ENCODE results near the gene IBSP. TPM values are rescaled to one million over a fixed set of nuclear protein-coding genes. Genes with fewer than 3 reads are reported as not detected.

IBSP gene
- total RNA-seq, 1 donor from 2014 or later: not detected

DNA sequence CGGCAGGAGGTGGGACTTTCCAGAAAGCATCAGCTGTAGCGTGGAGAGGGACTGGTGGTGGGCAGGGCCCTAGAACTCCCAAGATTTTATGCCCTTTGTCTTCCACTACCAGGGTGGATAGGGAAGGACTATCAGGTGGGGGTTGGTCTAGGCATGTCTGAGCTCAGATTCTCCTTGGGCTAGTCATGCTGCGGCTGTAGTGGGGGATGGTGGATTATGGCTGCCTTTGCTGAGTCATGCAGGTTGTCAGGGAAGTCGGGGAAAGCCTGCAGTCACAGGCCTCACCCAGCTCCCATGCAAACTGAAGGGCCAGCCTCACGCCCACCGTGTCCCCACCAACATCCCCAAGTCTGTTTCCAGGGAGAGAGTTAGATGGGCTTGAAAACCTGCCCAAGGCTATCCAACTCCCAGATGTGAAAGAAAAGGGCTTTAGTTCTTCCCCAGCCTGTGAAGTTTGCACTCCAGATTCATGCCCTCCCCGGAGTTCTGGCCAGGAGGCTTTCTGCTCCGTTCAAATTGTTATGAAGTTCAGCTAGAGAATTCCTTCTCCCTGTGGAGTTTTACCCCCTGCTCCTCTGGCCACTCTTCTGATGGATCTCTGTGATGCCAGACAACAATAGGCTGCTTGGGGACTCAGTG lies 20.0 kb downstream of the IBSP start:
- Mint-ChIP-seq H3K27me3 (peaks cover 7% of the 10 kb centered on the region), H3K4me1 (no peaks in the 10 kb centered on the region), H3K27ac (no peak overlapping the region), H3K9me3 (no peaks in the 10 kb centered on the region), H3K36me3 (ENCODE audit: low read depth) (no peaks in the 10 kb centered on the region), H3K4me3 (no peak overlapping the region)
- intact Hi-C loops (cut with micrococcal nuclease): no loop called here
- no peak for DNase-seq

DNA sequence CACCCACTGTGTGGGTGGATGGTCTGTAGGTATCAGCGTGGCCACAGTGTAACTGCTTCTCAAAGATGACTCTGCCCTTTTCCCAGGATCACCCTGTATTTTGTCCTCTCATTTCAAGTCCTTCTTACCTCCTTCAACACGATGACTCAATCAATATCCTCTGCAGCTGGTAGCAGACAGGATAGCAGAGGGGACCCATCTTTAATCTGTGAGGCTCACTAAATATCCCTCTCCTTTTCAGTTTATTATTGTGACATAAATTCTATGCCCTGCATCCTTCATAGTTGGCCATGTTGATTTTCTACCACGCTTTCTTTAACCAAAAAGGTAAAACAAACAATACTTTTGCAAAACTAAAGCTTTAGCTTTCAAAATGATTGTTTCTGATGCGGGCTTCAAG lies 23.8 kb downstream of the IBSP start:
- no peak overlapping the region for H3K27ac Mint-ChIP-seq

DNA sequence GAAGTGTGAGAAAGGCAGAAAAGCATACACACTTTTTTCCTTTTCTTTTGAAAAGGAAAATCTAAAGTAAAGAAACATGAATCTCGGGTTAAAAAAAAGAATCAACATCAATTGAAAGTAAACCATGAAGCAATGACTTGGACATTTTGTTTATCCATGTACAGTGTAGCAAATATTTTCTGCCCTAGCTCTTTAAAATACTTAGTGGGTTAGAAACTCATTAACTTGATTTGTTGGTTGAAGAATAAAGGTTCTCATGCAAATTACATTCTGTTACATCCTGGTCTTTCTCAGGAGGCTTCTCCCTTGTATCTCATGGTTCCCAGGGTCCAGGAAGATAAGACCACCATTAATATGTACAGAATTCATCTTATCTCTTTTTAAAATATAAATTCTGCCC lies 24.4 kb downstream of the IBSP start:
- H3K36me3 Mint-ChIP-seq (ENCODE audit: low read depth): no peaks in the 10 kb centered on the region
- no peaks in the 10 kb centered on the region for H3K4me1 Mint-ChIP-seq
- intact Hi-C loops (cut with micrococcal nuclease): no loop called here
- no peak overlapping the region for H3K4me3 Mint-ChIP-seq
- DNase-seq: no peak
- peaks cover 3% of the 10 kb centered on the region for H3K27me3 Mint-ChIP-seq
- no peaks in the 10 kb centered on the region for H3K9me3 Mint-ChIP-seq
- no peak overlapping the region for H3K27ac Mint-ChIP-seq

More for the DNA sequence above, 23.8 kb downstream of the IBSP start:
- DNase-seq: no peak
- Mint-ChIP-seq H3K36me3 (ENCODE audit: low read depth) (no peaks in the 10 kb centered on the region), H3K4me1 (no peaks in the 10 kb centered on the region), H3K27me3 (peaks cover 1% of the 10 kb centered on the region), H3K4me3 (no peak overlapping the region), H3K9me3 (no peaks in the 10 kb centered on the region)
- intact Hi-C loops (cut with micrococcal nuclease): no loop called here

DNA sequence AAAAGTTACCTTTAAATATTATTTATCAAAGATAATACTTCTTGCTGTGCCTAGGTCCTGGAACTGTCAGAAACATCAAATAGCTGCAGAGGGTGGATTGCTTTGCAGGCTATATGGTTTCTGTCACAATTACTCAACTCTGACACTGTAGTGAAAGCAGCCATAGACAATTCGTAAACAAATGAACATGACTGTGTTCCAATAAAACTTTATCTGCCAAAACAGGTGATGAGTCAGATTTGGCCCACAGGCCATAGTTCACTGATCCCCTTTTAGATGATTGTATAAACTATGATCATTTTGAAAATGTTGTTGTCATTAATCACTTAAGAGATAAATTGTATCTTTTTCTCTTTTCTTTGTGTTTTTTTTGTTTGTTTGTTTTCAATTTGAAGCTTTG lies 25.0 kb downstream of the IBSP start:
- no peaks in the 10 kb centered on the region for H3K9me3 Mint-ChIP-seq
- H3K4me3 Mint-ChIP-seq: no peak overlapping the region
- H3K27ac Mint-ChIP-seq: no peak overlapping the region
- H3K4me1 Mint-ChIP-seq: no peaks in the 10 kb centered on the region
- no peak for DNase-seq
- intact Hi-C loops (cut with micrococcal nuclease): no loop called here
- H3K36me3 Mint-ChIP-seq (ENCODE audit: low read depth): no peaks in the 10 kb centered on the region
- H3K27me3 Mint-ChIP-seq: peaks cover 3% of the 10 kb centered on the region

DNA sequence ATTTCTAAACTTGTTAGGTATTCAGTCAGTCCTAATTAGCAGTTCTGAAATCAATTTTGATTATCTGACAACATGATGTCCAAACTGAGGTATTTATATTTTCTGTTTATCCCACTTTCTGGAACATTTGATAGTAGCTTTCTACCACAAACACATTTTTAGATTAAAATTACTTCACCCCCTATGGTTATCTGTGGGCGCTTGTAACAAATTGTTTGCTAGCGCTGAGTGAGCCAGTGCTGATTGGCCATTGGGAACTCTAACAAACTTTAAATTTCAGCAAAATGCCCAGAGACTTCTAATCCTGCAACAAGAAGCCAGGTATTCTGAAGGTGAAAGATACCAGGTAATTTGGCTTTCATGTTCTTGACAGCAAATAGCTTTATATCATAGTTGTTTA lies 33.3 kb downstream of the IBSP start, which contains the start of gene MEPE:
Gene MEPE, plus strand, starts transcription at position 301 of the 400 bp plus-strand sequence. CDS start 1,746 bp downstream, outside the sequence.
- no peak for DNase-seq
- Mint-ChIP-seq H3K27ac (no peak within 1 kb of the TSS), H3K4me1 (no peaks in the 10 kb centered on the region), H3K27me3 (peaks cover 12% of the 10 kb centered on the region), H3K9me3 (no peaks in the 10 kb centered on the region), H3K36me3 (ENCODE audit: low read depth) (no peaks in the 10 kb centered on the region), H3K4me3 (no peak within 1 kb of the TSS)
- intact Hi-C loops (cut with micrococcal nuclease): no loop called here

DNA sequence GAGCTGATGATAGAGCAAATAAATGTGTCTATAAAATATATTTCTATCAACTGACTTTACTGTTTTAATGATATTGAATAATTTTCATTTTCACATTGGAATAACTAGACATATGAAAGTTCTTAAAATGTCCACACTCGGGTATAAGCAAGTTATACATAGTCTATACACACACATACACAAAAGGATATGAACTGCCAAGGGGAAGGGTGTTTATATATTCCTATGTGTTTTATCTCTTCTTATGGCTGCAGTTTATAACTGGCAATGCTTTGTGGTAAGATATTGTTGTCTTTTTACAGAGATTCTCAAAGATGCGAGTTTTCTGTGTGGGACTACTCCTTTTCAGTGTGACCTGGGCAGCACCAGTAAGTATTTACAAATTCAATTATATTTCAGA lies 35.0 kb downstream of the IBSP start:
- DNase-seq: no peak
- no peak overlapping the region for H3K27ac Mint-ChIP-seq
- H3K4me1 Mint-ChIP-seq: no peaks in the 10 kb centered on the region
- no peaks in the 10 kb centered on the region for H3K9me3 Mint-ChIP-seq
- H3K4me3 Mint-ChIP-seq: no peak overlapping the region
- intact Hi-C loops (cut with micrococcal nuclease): no loop called here
- H3K36me3 Mint-ChIP-seq (ENCODE audit: low read depth): no peaks in the 10 kb centered on the region
- peaks cover 14% of the 10 kb centered on the region for H3K27me3 Mint-ChIP-seq

DNA sequence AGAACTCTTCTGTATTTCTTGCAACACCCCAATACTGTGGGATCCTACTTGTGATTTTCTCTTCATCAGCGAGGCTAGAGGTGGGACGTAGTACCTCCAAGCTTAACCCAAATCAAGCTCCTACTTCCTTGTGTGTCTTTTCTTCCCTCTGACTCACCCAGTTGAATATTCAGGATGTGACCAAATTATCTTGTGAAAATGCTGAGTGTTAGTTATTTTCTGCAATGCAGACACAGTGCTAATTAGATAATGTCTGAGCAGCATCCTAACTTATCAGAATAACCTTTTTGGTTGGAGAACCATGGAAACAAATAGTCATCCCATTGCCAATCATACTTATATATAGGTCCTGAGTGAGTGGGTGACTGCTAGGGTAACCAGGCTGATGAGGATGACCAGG lies 35.8 kb downstream of the IBSP start:
- Mint-ChIP-seq H3K9me3 (no peaks in the 10 kb centered on the region), H3K4me1 (no peaks in the 10 kb centered on the region)
- intact Hi-C loops (cut with micrococcal nuclease): no loop called here

DNA sequence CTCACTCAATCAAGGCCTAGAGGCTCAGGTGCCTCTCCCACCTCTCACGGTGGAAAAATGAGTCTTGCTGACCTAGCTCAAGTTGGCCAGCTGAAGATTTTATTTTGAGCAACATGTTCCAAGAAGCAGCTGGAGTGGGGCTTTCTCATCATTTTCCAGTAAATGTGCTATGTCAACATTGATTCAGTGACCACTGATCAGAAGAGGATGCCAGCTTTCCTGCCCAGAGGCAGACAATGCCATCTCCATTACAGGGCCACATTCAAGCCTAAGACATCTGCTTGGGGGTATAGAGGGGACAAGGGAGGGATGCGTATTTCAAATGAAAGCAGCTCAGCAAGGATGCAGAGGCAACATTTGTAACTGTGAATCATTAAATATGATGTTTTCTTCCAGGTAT lies 36.4 kb downstream of the IBSP start:
- intact Hi-C loops (cut with micrococcal nuclease): no loop called here
- Mint-ChIP-seq H3K4me3 (no peak overlapping the region), H3K9me3 (no peaks in the 10 kb centered on the region), H3K4me1 (no peaks in the 10 kb centered on the region), H3K27me3 (peaks cover 17% of the 10 kb centered on the region), H3K36me3 (ENCODE audit: low read depth) (no peaks in the 10 kb centered on the region), H3K27ac (no peak overlapping the region)
- no peak for DNase-seq

More for the DNA sequence above, 35.8 kb downstream of the IBSP start:
- Mint-ChIP-seq H3K27ac (no peak overlapping the region), H3K27me3 (peaks cover 13% of the 10 kb centered on the region), H3K4me3 (no peak overlapping the region), H3K36me3 (ENCODE audit: low read depth) (no peaks in the 10 kb centered on the region)
- DNase-seq: no peak

DNA sequence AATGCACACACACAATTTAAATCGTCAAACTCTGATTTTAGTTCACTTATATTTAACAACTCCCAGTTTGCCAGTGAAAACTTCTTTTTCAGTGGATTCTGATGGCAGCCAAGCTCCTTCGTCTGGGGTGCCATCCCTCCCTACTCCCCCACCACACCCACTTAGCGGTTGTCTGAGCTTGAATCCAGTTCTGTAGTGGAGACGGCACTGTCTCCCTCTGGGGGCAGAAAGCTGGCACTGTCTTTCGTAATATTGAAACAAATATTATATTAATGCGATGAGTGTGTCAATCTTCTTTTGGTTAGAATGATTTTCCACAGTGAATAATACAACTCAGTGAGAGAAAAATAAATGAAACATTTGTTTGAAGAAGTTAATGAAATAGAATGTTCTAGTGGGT lies 38.9 kb downstream of the IBSP start:
- intact Hi-C loops (cut with micrococcal nuclease): no loop called here
- H3K36me3 Mint-ChIP-seq (ENCODE audit: low read depth): no peaks in the 10 kb centered on the region
- H3K9me3 Mint-ChIP-seq: no peaks in the 10 kb centered on the region
- no peak overlapping the region for H3K27ac Mint-ChIP-seq
- peaks cover 21% of the 10 kb centered on the region for H3K27me3 Mint-ChIP-seq
- no peaks in the 10 kb centered on the region for H3K4me1 Mint-ChIP-seq
- DNase-seq: no peak
- H3K4me3 Mint-ChIP-seq: no peak overlapping the region

DNA sequence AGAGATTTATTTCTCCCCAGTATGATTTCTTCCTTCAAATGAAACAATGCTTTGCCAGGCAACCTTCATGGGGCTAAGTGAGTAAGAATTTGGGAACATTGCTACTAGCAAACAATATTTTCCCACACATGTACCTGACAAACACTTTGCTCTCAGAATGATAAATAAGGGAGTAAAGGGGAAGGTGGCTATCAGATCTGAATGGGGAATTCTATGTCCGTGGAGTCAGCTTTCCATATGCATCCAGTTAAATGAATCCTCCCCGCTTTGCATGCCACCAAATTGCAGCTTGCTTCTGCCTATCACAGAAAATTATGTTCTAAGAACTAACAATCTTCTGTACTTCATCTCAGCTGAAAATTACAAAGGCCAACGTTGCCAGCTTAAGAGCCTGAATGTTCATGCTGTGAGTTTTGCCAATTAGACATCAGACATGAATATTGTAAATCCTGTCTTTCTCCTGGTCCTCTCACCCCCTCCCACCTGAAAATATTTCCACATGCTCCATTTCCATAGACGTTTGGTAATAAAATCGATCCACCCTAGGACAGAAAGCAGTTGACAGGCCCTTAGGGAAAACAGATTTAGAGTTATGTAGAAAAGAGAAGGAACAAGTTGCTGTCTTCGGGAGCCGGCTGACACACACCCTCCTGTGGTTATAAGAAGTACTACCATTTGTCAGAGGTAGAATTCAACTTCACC lies 39.7 kb downstream of the IBSP start:
- Mint-ChIP-seq H3K27ac (no peak overlapping the region), H3K27me3 (peaks cover 27% of the 10 kb centered on the region), H3K36me3 (ENCODE audit: low read depth) (no peaks in the 10 kb centered on the region), H3K4me1 (no peaks in the 10 kb centered on the region), H3K4me3 (no peak overlapping the region), H3K9me3 (no peaks in the 10 kb centered on the region)
- no peak for DNase-seq
- intact Hi-C loops (cut with micrococcal nuclease): no loop called here

DNA sequence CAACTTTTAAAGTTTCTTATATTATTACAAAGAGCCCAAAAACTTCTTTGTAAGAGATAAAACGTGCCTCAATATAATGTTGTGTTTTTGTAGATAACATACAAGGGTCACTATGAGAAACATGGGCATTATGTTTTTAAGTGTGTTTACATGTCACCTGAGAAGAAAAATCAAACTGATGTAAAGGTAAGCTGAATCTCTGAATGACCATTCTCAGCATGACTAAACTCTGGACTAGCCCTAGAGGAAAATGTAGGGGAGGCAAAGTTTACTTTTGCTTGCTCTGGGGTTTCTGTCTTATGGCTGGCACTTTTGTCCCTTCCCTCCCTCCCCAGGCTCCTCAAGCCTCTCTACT lies 40.2 kb downstream of the IBSP start:
- no peak for DNase-seq
- intact Hi-C loops (cut with micrococcal nuclease): no loop called here
- Mint-ChIP-seq H3K9me3 (no peaks in the 10 kb centered on the region), H3K27ac (no peak overlapping the region), H3K36me3 (ENCODE audit: low read depth) (no peaks in the 10 kb centered on the region), H3K4me3 (no peak overlapping the region), H3K27me3 (peaks cover 28% of the 10 kb centered on the region), H3K4me1 (no peaks in the 10 kb centered on the region)

DNA sequence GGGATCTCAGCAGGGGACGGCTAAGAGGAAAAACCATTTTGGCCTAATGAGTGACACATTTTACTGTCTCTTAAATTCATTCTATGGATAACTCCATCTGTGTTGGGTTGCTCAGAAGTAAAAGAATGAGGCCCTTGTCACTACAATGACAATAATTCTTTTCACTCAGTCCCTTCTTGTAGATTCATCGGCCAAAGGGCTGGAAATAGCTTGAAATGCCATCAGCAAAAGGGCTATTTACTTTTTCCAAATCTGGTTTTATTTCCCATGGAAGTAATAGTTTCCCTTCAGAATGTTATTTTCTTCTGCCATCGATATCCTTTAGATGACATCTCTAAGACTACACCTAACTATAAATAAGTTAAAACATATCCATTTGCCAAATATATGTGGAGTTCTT lies 40.8 kb downstream of the IBSP start:
- H3K4me1 Mint-ChIP-seq: no peaks in the 10 kb centered on the region
- H3K36me3 Mint-ChIP-seq (ENCODE audit: low read depth): no peaks in the 10 kb centered on the region
- intact Hi-C loops (cut with micrococcal nuclease): loop anchor here (10.0 kb wide), 1 partner anchor 465 kb away; no protein-coding TSS in a partner anchor
- H3K4me3 Mint-ChIP-seq: no peak overlapping the region
- no peaks in the 10 kb centered on the region for H3K9me3 Mint-ChIP-seq
- DNase-seq: no peak
- peaks cover 28% of the 10 kb centered on the region for H3K27me3 Mint-ChIP-seq
- no peak overlapping the region for H3K27ac Mint-ChIP-seq

DNA sequence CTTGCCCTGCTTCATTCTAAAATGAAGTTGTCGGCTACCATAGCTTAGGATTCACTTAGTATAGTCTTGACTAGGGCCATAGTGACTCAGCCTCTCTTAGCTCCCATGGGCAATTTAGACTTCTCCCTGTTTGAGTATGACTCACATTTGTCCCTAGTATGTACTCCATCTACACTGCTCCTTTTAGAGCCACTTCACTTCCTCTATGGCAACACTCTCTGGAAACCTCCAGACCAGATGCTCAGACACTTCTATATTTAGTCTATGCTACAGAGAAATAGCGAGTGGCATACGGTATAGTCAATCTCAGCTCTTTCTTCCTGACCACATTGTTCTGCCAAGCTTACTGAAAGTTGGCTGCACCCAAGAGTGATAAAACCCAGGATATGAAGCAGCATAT lies 44.6 kb downstream of the IBSP start:
- Mint-ChIP-seq H3K27me3 (peaks cover 39% of the 10 kb centered on the region), H3K4me1 (peaks cover 2% of the 10 kb centered on the region)

DNA sequence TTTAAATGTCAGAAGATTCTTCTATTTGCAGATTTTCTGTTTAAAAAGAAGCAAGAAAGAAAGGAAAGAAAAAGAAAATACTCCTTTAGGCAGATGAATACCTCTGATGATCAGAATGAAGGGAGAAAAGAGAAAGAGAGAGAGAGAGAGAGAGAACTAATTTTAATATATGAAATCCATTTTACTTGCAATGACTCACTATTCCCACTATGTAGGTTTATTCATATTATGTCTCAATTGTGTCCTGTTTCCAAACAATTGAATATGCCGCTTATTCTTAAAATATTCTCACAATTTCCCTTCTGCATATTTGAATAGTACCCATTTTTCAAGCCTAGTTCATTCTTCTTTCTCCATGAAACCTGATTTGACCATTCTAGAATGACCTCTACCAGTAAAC lies 45.1 kb downstream of the IBSP start:
- DNase-seq: no peak
- no peaks in the 10 kb centered on the region for H3K36me3 Mint-ChIP-seq (ENCODE audit: low read depth)
- no peaks in the 10 kb centered on the region for H3K9me3 Mint-ChIP-seq
- H3K27me3 Mint-ChIP-seq: peaks cover 36% of the 10 kb centered on the region
- H3K27ac Mint-ChIP-seq: no peak overlapping the region
- H3K4me1 Mint-ChIP-seq: peaks cover 5% of the 10 kb centered on the region
- H3K4me3 Mint-ChIP-seq: no peak overlapping the region
- intact Hi-C loops (cut with micrococcal nuclease): loop anchor here (10.0 kb wide), 1 partner anchor 470 kb away; no protein-coding TSS in a partner anchor

More for the DNA sequence above, 44.6 kb downstream of the IBSP start:
- intact Hi-C loops (cut with micrococcal nuclease): loop anchor here (10.0 kb wide), 1 partner anchor 469 kb away; no protein-coding TSS in a partner anchor
- Mint-ChIP-seq H3K36me3 (ENCODE audit: low read depth) (no peaks in the 10 kb centered on the region), H3K4me3 (no peak overlapping the region), H3K27ac (no peak overlapping the region), H3K9me3 (no peaks in the 10 kb centered on the region)
- DNase-seq: no peak
